GM12801 (cell line): ENCODE data around the gene INPP5J.

Source experiments
- TF ChIP-seq, protein P1 (sequence below): IDR thresholded peaks from one replicate; pipeline ENCODE4 v1.5.1; 2011; ENCODE audit warnings: control low read depth; ENCODE audit not compliant: insufficient read length; ENCODE audit errors: extremely low read depth

The INPP5J gene, protein sequence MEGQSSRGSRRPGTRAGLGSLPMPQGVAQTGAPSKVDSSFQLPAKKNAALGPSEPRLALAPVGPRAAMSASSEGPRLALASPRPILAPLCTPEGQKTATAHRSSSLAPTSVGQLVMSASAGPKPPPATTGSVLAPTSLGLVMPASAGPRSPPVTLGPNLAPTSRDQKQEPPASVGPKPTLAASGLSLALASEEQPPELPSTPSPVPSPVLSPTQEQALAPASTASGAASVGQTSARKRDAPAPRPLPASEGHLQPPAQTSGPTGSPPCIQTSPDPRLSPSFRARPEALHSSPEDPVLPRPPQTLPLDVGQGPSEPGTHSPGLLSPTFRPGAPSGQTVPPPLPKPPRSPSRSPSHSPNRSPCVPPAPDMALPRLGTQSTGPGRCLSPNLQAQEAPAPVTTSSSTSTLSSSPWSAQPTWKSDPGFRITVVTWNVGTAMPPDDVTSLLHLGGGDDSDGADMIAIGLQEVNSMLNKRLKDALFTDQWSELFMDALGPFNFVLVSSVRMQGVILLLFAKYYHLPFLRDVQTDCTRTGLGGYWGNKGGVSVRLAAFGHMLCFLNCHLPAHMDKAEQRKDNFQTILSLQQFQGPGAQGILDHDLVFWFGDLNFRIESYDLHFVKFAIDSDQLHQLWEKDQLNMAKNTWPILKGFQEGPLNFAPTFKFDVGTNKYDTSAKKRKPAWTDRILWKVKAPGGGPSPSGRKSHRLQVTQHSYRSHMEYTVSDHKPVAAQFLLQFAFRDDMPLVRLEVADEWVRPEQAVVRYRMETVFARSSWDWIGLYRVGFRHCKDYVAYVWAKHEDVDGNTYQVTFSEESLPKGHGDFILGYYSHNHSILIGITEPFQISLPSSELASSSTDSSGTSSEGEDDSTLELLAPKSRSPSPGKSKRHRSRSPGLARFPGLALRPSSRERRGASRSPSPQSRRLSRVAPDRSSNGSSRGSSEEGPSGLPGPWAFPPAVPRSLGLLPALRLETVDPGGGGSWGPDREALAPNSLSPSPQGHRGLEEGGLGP

DNA sequence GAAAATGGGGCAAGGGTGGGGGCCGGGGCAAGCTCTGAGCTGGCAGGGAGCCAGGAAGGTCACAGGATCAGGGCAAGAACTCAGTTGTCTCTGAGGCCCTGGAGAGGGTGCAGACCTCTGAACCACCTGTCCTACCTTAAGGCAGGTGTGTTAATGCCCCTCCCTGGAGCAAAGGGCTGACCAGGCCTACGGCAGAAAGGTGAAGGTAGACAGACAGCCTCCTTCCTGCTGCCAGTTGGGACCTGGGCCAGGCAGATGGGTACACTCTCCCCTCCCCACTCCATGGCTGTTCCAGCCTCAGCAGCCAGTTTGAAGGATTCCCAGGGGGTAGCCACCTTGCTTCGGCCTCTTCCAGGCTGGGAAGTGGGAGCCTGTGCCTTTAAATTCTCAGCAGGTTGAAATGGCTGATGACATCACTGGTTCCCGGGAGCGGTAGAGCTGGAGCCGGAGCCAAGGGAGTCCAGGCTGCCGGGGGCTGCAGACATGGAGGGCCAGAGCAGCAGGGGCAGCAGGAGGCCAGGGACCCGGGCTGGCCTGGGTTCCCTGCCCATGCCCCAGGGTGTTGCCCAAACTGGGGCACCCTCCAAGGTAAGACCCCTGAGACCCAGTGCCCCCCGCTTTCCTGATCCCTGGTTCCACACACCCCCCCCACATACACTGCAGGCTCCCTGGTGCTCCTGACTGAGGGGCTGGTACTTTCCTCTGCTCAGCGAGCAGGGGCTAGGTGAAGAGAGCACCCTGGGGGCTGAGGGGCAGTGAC lies at the start of gene INPP5J:
Gene INPP5J, plus strand, starts transcription at position 435 of the 760 bp plus-strand sequence. Its CDS starts 49 bp downstream, at position 484.
- TF ChIP-seq, protein P1, sequence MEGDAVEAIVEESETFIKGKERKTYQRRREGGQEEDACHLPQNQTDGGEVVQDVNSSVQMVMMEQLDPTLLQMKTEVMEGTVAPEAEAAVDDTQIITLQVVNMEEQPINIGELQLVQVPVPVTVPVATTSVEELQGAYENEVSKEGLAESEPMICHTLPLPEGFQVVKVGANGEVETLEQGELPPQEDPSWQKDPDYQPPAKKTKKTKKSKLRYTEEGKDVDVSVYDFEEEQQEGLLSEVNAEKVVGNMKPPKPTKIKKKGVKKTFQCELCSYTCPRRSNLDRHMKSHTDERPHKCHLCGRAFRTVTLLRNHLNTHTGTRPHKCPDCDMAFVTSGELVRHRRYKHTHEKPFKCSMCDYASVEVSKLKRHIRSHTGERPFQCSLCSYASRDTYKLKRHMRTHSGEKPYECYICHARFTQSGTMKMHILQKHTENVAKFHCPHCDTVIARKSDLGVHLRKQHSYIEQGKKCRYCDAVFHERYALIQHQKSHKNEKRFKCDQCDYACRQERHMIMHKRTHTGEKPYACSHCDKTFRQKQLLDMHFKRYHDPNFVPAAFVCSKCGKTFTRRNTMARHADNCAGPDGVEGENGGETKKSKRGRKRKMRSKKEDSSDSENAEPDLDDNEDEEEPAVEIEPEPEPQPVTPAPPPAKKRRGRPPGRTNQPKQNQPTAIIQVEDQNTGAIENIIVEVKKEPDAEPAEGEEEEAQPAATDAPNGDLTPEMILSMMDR: no peak

DNA sequence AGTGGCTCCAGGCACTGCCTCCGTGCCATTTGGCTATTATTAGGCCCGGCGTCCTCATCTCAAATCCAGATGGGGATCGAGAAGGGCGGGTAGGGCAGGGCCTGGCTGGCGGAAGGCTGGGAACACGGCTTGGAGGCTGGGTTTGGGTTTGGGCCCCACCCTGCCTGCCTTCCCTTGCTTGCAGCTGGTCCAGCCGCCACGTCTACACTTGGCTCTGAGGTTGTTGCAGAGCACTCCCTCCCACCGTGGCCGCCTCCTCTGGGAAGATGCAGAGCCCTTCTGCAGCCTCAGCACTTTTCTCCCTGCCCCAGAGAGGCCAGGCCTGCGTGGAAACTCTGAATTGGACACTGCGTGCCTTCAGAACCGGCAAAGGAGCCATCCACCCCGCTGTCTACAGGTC lies 46.8 kb upstream of the INPP5J start:
- TF ChIP-seq, protein P1: no peak

DNA sequence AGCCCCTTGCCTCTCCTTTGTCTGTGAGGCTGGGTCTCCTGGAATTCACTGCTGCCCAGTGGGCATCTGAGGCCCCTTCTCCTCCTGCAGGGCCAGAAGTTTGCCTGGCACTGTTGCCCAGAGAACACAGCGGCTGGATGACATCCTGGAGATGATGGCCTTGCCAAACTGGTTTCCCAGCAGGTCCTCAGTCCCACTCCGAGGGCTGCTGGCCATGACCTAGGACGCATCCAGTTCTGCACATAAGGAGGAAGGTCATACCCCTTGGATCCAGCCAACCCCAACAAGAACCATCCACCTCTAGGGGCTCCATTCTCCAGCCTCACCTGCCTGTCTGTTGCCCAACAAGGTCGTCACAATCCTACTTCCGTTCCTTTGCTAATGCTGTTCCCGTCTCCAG lies 45.1 kb upstream of the INPP5J start:
- TF ChIP-seq, protein P1: no peak

DNA sequence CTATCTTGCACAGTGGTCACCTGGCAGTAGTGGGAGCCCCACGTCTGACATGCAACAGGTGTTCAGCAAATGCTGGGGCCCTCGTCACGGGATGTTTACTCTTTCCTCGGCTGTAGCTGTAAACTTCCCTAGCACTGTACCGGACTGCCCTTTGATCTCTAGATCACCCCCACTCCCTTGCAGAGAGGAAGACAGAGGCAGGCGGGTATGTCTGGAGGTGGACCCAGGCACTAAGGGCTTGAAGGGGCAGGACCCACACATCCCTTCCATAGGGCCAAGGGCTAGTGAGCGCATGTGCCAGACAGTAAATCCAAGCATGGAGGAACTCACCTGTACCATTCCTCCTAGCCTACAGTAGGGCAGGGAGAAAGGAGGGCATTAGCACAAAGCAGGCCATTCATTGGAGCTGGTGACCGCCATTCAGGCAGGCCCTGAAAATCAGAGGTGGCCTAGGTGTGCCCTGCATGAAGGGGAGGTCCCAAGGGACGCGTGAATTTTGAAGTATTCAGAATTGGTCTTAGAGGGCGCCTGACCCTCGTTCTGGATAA lies 43.6 kb upstream of the INPP5J start:
- TF ChIP-seq, protein P1: no peak

DNA sequence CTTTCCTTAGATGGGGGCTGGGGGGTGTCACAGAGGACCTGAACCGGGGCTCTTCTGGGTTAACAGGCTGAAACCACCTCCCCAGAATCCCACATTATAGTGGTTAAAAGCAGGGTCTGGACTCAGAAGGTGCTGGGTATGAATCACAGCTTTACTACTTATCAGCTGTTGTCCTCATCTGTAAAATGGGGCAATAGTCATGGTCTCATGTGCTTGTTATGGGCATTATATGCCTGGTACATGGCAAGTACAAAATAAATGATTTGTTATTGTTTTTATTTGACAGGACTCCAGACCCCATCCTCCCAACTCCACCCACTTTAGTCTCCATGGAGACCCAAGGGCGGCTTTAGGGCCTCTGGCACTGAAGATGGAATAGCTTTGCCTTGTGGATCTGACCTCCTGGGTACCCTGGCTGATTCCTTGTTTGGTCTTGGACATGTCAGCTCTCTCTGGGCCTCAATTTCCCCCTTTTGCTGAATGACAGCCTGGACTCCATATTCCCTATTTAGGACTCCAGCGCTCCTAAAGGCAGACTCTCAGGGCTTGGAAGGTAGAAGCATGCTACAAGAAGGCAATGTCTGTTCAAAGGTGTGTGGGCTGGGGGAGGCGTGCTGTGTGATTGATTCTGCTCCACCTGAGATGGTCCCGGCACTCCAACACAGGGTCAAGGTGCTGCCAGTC lies 42.5 kb upstream of the INPP5J start:
- TF ChIP-seq, protein P1: no peak

DNA sequence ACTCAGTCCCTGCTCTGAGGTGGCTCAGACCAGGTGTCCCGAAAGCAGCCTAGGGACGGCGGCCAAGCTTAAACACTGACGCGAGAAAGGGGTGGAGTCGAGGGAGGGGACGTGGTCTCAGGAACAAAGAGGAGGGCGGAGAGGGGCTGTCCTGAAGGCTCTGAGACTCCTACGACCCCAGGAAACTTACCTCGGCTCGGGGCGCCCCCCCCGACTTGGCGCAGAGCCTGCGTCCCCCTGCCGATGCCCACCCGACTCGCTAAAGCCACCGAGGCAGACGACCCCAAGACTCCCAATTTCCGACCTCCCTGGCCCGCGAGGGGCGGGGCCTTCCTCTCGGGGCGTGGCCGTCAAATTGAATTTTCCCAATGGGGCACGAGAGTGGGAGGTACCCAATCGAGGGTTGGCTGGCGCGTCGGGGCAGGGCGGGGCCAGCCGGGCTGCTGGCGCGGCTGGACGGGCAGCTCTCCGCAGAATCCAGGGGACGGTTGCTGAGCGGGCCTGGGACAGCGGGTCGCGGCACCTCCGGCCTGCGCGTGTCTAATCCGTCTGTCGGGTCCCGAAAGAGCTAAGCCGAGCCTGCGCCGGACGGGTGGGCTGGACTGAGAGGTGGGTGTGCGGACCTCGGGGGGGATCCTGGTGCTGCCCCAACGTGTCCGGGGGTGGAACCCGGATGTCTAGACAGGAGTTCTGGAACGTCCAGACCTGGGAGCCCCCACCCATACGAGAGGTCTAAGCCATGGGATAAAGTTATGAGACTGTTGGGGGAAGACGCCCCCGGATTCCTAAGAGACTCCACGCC lies 41.7 kb upstream of the INPP5J start, which contains the start of gene SMTN:
Gene SMTN, plus strand, starts transcription at position 471 of the 802 bp plus-strand sequence. CDS start 1,941 bp downstream, outside the sequence.
- TF ChIP-seq, protein P1: no peak
